H9 (cell line): Measurements from ENCODE around the gene PDE3B. TPM values are rescaled to one million over a fixed set of nuclear protein-coding genes. Genes with fewer than 3 reads are reported as not detected.

Experiments
- DNase-seq: peaks from one replicate; pipeline ENCODE4 v3.0.0-alpha.2; 2017
- H2AFZ ChIP-seq: one replicate; pipeline ENCODE4 v1.6.1; 2013; ENCODE audit warnings: mild to moderate bottlenecking, low read length, control low read depth, moderate library complexity
- H2AK5ac ChIP-seq: 2 replicates; pipeline ENCODE4 v1.6.1; 2013; ENCODE audit warnings: low read length, control low read depth, mixed read lengths; ENCODE audit not compliant: insufficient read length
- H2BK120ac ChIP-seq: one replicate; pipeline ENCODE4 v1.6.1; 2013; ENCODE audit warnings: low read depth, mild to moderate bottlenecking, low read length, control low read depth, inconsistent platforms; ENCODE audit not compliant: poor library complexity, severe bottlenecking
- H2BK12ac ChIP-seq: 2 replicates; pipeline ENCODE4 v1.6.1; 2013; ENCODE audit warnings: low read length, control low read depth, mixed read lengths, low read depth; ENCODE audit not compliant: insufficient read length
- H2BK15ac ChIP-seq: 2 replicates; pipeline ENCODE4 v1.6.1; 2013; ENCODE audit warnings: low read depth, low read length, control low read depth
- H2BK20ac ChIP-seq: one replicate; pipeline ENCODE4 v1.6.1; 2013; ENCODE audit warnings: low read depth, mild to moderate bottlenecking, low read length, control low read depth, inconsistent platforms; ENCODE audit not compliant: poor library complexity, severe bottlenecking
- H2BK5ac ChIP-seq: 2 replicates; pipeline ENCODE4 v1.6.1; 2013; ENCODE audit warnings: low read length, control low read depth, mixed read lengths; ENCODE audit not compliant: insufficient read length
- H3K14ac ChIP-seq: 2 replicates; pipeline ENCODE4 v1.6.1; 2013; ENCODE audit warnings: low read length, control low read depth; ENCODE audit not compliant: insufficient read depth
- H3K18ac ChIP-seq: 2 replicates; pipeline ENCODE4 v1.6.1; 2013; ENCODE audit warnings: low read depth, mild to moderate bottlenecking, mixed read lengths, low read length, control low read depth; ENCODE audit not compliant: insufficient read length
- H3K23ac ChIP-seq: 2 replicates; pipeline ENCODE4 v1.6.1; 2013; ENCODE audit warnings: low read length, control low read depth, mixed read lengths, low read depth; ENCODE audit not compliant: insufficient read length
- H3K23me2 ChIP-seq: 2 replicates; pipeline ENCODE4 v1.6.1; 2013; ENCODE audit warnings: low read depth, mild to moderate bottlenecking, mixed read lengths, low read length, control low read depth; ENCODE audit not compliant: insufficient read length, poor library complexity, severe bottlenecking
- H3K27ac ChIP-seq: 2 replicates; pipeline ENCODE4 v1.5.1; 2013; ENCODE audit warnings: low read length, control low read depth, mixed read lengths, low read depth; ENCODE audit not compliant: insufficient read length
- H3K27me3 ChIP-seq: 2 replicates; pipeline ENCODE4 v1.6.1; 2013; ENCODE audit warnings: low read length, control low read depth, inconsistent platforms; ENCODE audit not compliant: insufficient read depth
- H3K4ac ChIP-seq: 2 replicates; pipeline ENCODE4 v1.6.1; 2013; ENCODE audit warnings: low read depth, mild to moderate bottlenecking, control low read depth, inconsistent platforms, low read length, moderate library complexity
- H3K4me1 ChIP-seq: 2 replicates; pipeline ENCODE4 v1.6.1; 2013; ENCODE audit warnings: low read length, control low read depth, inconsistent platforms; ENCODE audit not compliant: insufficient read depth
- H3K4me2 ChIP-seq: 2 replicates; pipeline ENCODE4 v1.6.1; 2013; ENCODE audit warnings: low read length, control low read depth, mixed read lengths; ENCODE audit not compliant: insufficient read length, insufficient read depth
- H3K56ac ChIP-seq: 2 replicates; pipeline ENCODE4 v1.6.1; 2013; ENCODE audit warnings: low read depth, mild to moderate bottlenecking, mixed read lengths, low read length, control low read depth; ENCODE audit not compliant: insufficient read length
- H3K79me1 ChIP-seq: 2 replicates; pipeline ENCODE4 v1.6.1; 2013; ENCODE audit warnings: low read depth, mild to moderate bottlenecking, moderate library complexity, low read length, control low read depth, inconsistent platforms; ENCODE audit not compliant: insufficient read depth, poor library complexity, severe bottlenecking
- H3K79me2 ChIP-seq: 2 replicates; pipeline ENCODE4 v1.6.1; 2013; ENCODE audit warnings: low read length, control low read depth, inconsistent platforms; ENCODE audit not compliant: insufficient read depth
- H3K9ac ChIP-seq: 2 replicates; pipeline ENCODE4 v1.6.1; 2013; ENCODE audit warnings: low read length, control low read depth, mixed read lengths; ENCODE audit not compliant: insufficient read length; ENCODE audit errors: extremely low read depth
- H3K9me3 ChIP-seq: one replicate; pipeline ENCODE4 v1.6.1; 2013; ENCODE audit warnings: low read depth, low read length, inconsistent platforms; ENCODE audit not compliant: control insufficient read depth
- H3T11ph ChIP-seq: one replicate; pipeline ENCODE4 v1.6.1; 2013; ENCODE audit warnings: mild to moderate bottlenecking, low read length, control low read depth, inconsistent platforms
- H4K20me1 ChIP-seq: one replicate; pipeline ENCODE4 v1.6.1; 2013; ENCODE audit not compliant: control insufficient read depth, insufficient read length, insufficient read depth
- H4K5ac ChIP-seq: 2 replicates; pipeline ENCODE4 v1.6.1; 2013; ENCODE audit warnings: low read depth, mild to moderate bottlenecking, mixed read lengths, low read length, control low read depth; ENCODE audit not compliant: insufficient read length
- H4K8ac ChIP-seq: replicated peaks from 2 replicates; pipeline ENCODE4 v1.6.1; 2013; ENCODE audit warnings: low read length, control low read depth, mixed read lengths, low read depth; ENCODE audit not compliant: insufficient read length
- H4K91ac ChIP-seq: 2 replicates; pipeline ENCODE4 v1.6.1; 2013; ENCODE audit warnings: low read depth, mild to moderate bottlenecking, moderate library complexity, mixed read lengths, low read length, control low read depth; ENCODE audit not compliant: insufficient read length
- H3K27ac Mint-ChIP-seq, 3 experiments: 2 replicates in 2 of 3; 3 replicates in 1 of 3; pipeline ENCODE4 v1.8.0; 2020 to 2021; ENCODE audit warnings: mixed read lengths in 3 of 3, mild to moderate bottlenecking in 1 of 3, moderate library complexity in 1 of 3
- H3K27me3 Mint-ChIP-seq: 2 replicates; pipeline ENCODE4 v1.8.0; 2021; ENCODE audit warnings: low read depth, mild to moderate bottlenecking, moderate library complexity, mixed read lengths
- H3K36me3 Mint-ChIP-seq, 3 experiments: 2 replicates in 2 of 3; 3 replicates in 1 of 3; pipeline ENCODE4 v1.8.0; 2020 to 2021; ENCODE audit warnings: low read depth in 3 of 3, mixed read lengths in 3 of 3; ENCODE audit not compliant: insufficient read depth in 1 of 3
- H3K4me1 Mint-ChIP-seq, 2 experiments: 2 replicates each; pipeline ENCODE4 v1.8.0; 2020; ENCODE audit warnings: mixed read lengths in 2 of 2
- H3K4me3 Mint-ChIP-seq, 2 experiments: 2 replicates in 1 of 2; 3 replicates in 1 of 2; pipeline ENCODE4 v1.8.0; 2020 to 2021; ENCODE audit warnings: mild to moderate bottlenecking in 2 of 2, mixed read lengths in 2 of 2, moderate library complexity in 1 of 2
- H3K9me3 Mint-ChIP-seq, 2 experiments: 2 replicates in 1 of 2; 3 replicates in 1 of 2; pipeline ENCODE4 v1.8.0; 2020; ENCODE audit warnings: mild to moderate bottlenecking in 2 of 2, mixed read lengths in 2 of 2, moderate library complexity in 1 of 2
- CTCF ChIP-seq: fragments of 200-600 bp; sonication (generic); conservative IDR thresholded peaks from 3 replicates; pipeline ENCODE4 v1.8.0; 2021; ENCODE audit warnings: antibody characterized with exemption, mild to moderate bottlenecking
- WGBS: extraction: QIAGEN DNeasy Blood & Tissue Kit; methylation state at CpG from one replicate; pipeline ENCODE4 v1.1.7; 2013; ENCODE audit warnings: missing lambda C conversion rate, low lambda C conversion rate, mixed read lengths; ENCODE audit not compliant: insufficient read length; ENCODE audit errors: extremely low coverage; 5-methylcytosine and 5-hydroxymethylcytosine counted together
- total RNA-seq: library from RNA; stranded (reverse); gene quantifications from 2 replicates; pipeline ENCODE4 v1.2.1, GENCODE V29; 2021

PDE3B gene
- total RNA-seq, 1 experiment from 2014 or later, result 6.6 TPM

GRCh38 chr11:14614091-14614622 is 29.4 kb upstream of the PDE3B start:
- no peak overlapping the region for H2BK15ac ChIP-seq
- H2BK5ac ChIP-seq, result no peak overlapping the region
- H4K91ac ChIP-seq, result no peak overlapping the region
- no peak overlapping the region for H4K5ac ChIP-seq
- no peak overlapping the region for H3K23ac ChIP-seq
- no peaks in the 10 kb centered on the region for H3K79me1 ChIP-seq
- no peak overlapping the region for H3T11ph ChIP-seq
- H2AFZ ChIP-seq, result no peak overlapping the region
- no peak overlapping the region for H4K8ac ChIP-seq
- H2AK5ac ChIP-seq, result no peak overlapping the region
- H2BK20ac ChIP-seq, result no peak overlapping the region
- H3K27me3 Mint-ChIP-seq, result no peaks in the 10 kb centered on the region
- no peaks in the 10 kb centered on the region for H3K9me3 Mint-ChIP-seq
- H2BK120ac ChIP-seq, result no peak overlapping the region
- no peak overlapping the region for H3K18ac ChIP-seq
- no peak for TF ChIP-seq CTCF
- no peak overlapping the region for H3K56ac ChIP-seq
- no peaks in the 10 kb centered on the region for H4K20me1 ChIP-seq
- no peaks in the 10 kb centered on the region for H3K4me1 ChIP-seq
- no peak overlapping the region for H3K14ac ChIP-seq
- H3K23me2 ChIP-seq, result no peaks in the 10 kb centered on the region
- no peak overlapping the region for H3K4ac ChIP-seq
- H3K9me3 ChIP-seq, result no peaks in the 10 kb centered on the region
- H2BK12ac ChIP-seq, result no peak overlapping the region
- H3K4me2 ChIP-seq, result no peak overlapping the region
- H3K27ac Mint-ChIP-seq, result no peak overlapping the region
- H3K79me2 ChIP-seq, result no peaks in the 10 kb centered on the region
- no peaks in the 10 kb centered on the region for H3K27me3 ChIP-seq
- WGBS, result no CpG with 5 or more reads among the region's 2 CpGs
- no peaks in the 10 kb centered on the region for H3K36me3 Mint-ChIP-seq
- no peak overlapping the region for H3K4me3 Mint-ChIP-seq
- H3K27ac ChIP-seq, result no peak overlapping the region
- H3K9ac ChIP-seq, result no peak overlapping the region
- peaks cover 3 to 5% of the 10 kb centered on the region in 2 experiments; a peak in 1 of 4 replicates for H3K4me1 Mint-ChIP-seq
- no peak for DNase-seq
